Activated T-cell treated with anti-CD3 and anti-CD28 coated beads, Interleukin-2, amount 50 U/mL, for 4 hours (primary cell): ENCODE data around the gene CAMKK2. TPM values are rescaled to one million over a fixed set of nuclear protein-coding genes. Genes with fewer than 3 reads are reported as not detected.
"Not testable (repeated sequence)": the region's sequence is repeated elsewhere in the genome, so short reads cannot be mapped to it uniquely, and the experiment has no call there.

Experiments
- ATAC-seq, 2 donors: fragments of 200-7000 bp; cut with Tn5 transposase; one replicate each; pipeline ENCODE4 v1.10.0; 2021
- DNase-seq: peaks from one replicate; pipeline ENCODE4 v3.0.0-alpha.2; 2020
- H3K27me3 Mint-ChIP-seq: one replicate; pipeline ENCODE4 v1.8.0; 2021; ENCODE audit warnings: low read depth, mixed read lengths
- H3K36me3 Mint-ChIP-seq: one replicate; pipeline ENCODE4 v1.8.0; 2022; ENCODE audit warnings: mixed read lengths; ENCODE audit not compliant: insufficient read depth
- H3K4me1 Mint-ChIP-seq: one replicate; pipeline ENCODE4 v1.8.0; 2021; ENCODE audit warnings: low read depth, mixed read lengths
- H3K4me3 Mint-ChIP-seq: one replicate; pipeline ENCODE4 v1.8.0; 2021; ENCODE audit warnings: mild to moderate bottlenecking, moderate library complexity, mixed read lengths
- H3K9me3 Mint-ChIP-seq: one replicate; pipeline ENCODE4 v1.8.0; 2021; ENCODE audit warnings: mixed read lengths
- total RNA-seq, 3 donors: library from RNA; stranded (reverse); gene quantifications; one replicate each; pipeline ENCODE4 v1.2.1, GENCODE V29; 2021

Gene CAMKK2
- total RNA-seq, 3 donors from 2014 or later: 28.9 to 41.4 (median 39.3) TPM

DNA sequence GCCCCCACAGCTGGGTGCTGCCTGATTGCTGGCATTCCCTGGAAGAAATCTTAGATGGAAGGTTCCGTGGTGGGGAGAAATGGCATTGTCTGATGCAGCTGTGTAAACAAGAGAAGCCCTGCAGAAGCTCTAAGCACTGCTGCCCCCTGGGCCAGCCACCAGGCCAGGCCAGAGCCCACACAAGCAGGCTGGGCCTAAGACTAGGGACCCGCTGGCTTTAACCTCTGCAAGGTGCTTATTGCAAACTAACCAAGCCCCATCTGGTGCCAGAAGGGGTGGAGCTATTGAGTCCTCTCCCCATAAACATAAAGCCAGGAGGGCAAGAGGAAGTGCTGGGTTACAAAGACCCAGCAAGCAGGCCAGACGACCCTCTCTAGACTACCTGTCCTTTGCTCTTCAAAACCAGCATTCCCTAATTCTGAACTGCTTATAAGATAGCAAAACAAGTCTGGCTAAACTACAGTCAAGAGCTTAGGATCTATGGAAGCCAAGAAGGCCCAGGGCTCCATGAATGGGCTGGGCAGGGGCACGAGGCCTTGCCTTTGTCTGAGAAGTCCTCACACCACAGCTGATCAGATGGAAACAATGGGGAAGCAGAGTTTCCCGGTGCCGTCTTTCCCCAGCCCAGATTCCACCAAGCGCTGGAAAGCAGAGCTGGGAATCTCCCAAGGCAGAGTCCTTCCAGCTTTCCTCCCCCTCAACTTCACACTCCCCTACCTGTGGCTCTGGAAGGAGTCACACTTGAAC, 57.7 kb downstream of the CAMKK2 start:
- no peak for DNase-seq
- H3K36me3 Mint-ChIP-seq: peaks cover 14% of the 10 kb centered on the region
- H3K4me3 Mint-ChIP-seq: no peak overlapping the region

GRCh38 chr12:121238086-121238485, 58.4 kb downstream of the CAMKK2 start:
- Mint-ChIP-seq H3K27me3 (no peaks in the 10 kb centered on the region), H3K36me3 (peaks cover 9% of the 10 kb centered on the region), H3K4me1 (peaks cover 36% of the 10 kb centered on the region), H3K4me3 (no peak overlapping the region), H3K9me3 (no peaks in the 10 kb centered on the region)
- no peak for DNase-seq
- no peak for ATAC-seq

More for the DNA sequence above, 57.7 kb downstream of the CAMKK2 start:
- ATAC-seq: no peak
- Mint-ChIP-seq H3K4me1 (peaks cover 36% of the 10 kb centered on the region), H3K9me3 (no peaks in the 10 kb centered on the region), H3K27me3 (no peaks in the 10 kb centered on the region)

DNA sequence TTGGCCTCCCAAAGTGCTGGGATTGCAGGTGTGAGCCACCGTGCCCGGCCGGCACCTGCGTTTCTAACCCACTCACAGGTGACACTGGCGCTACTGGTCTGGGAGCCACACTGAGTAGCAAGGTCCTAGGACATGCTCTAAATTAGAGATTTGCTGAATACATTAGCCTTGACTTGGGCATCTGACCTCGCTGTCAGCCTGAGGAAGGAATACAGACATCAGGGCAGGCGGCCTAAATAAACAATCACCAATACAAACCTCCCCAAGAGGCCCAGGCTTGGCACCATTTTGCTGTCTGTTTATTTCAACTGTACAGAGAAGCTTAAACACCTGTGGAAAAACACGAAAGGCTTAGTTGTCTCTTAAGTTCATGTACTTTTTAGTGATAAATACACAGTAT, 59.1 kb downstream of the CAMKK2 start:
- H3K4me3 Mint-ChIP-seq: no peak overlapping the region
- DNase-seq (no peak), ATAC-seq (no peak)
- H3K4me1 Mint-ChIP-seq: peaks cover 36% of the 10 kb centered on the region
- H3K36me3 Mint-ChIP-seq: peaks cover 15% of the 10 kb centered on the region
- H3K9me3 Mint-ChIP-seq: no peaks in the 10 kb centered on the region
- no peaks in the 10 kb centered on the region for H3K27me3 Mint-ChIP-seq

- DNase-seq (no peak), ATAC-seq (no peak)
- Mint-ChIP-seq H3K36me3 (peaks cover 18% of the 10 kb centered on the region), H3K4me1 (peaks cover 32% of the 10 kb centered on the region), H3K27me3 (no peaks in the 10 kb centered on the region), H3K9me3 (no peaks in the 10 kb centered on the region), H3K4me3 (no peak overlapping the region)
Observed at GRCh38 chr12:121236776-121237175, 59.7 kb downstream of the CAMKK2 start.

- H3K4me3 Mint-ChIP-seq: no peak overlapping the region
- no peak for ATAC-seq
- DNase-seq: no peak
- no peaks in the 10 kb centered on the region for H3K27me3 Mint-ChIP-seq
- H3K36me3 Mint-ChIP-seq: peaks cover 20% of the 10 kb centered on the region
- peaks cover 6% of the 10 kb centered on the region for H3K4me1 Mint-ChIP-seq
- H3K9me3 Mint-ChIP-seq: no peaks in the 10 kb centered on the region
Observed at GRCh38 chr12:121233628-121234020, 62.9 kb downstream of the CAMKK2 start.

GRCh38 chr12:121232977-121233627, 63.4 kb downstream of the CAMKK2 start:
- no peak overlapping the region for H3K4me3 Mint-ChIP-seq

DNA sequence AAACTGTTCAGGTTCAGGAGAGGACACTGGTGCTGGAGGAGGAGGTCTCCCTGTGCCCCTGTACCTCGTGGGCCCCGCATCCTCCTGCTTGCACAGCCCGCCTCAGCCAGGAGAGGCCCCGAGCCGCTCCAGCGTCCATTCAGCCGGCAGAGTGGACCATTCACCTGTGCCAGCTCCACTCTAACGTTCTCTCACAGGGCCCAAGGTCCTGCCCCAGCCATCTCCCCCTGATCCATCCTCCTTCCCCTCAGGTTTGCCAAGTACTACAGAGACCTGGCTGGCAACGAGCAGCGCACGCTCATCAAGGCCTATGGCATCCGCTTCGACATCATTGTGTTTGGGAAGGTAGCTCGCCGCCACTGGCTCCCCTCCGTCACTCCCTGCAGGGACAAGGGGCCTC, 64.3 kb downstream of the CAMKK2 start:
- Mint-ChIP-seq H3K4me1 (peaks cover 4% of the 10 kb centered on the region), H3K9me3 (no peaks in the 10 kb centered on the region), H3K27me3 (no peaks in the 10 kb centered on the region), H3K36me3 (peaks cover 21% of the 10 kb centered on the region), H3K4me3 (no peak overlapping the region)
- no peak for DNase-seq
- ATAC-seq: no peak

More at GRCh38 chr12:121232977-121233627, 63.4 kb downstream of the CAMKK2 start:
- H3K9me3 Mint-ChIP-seq: no peaks in the 10 kb centered on the region
- ATAC-seq: no peak
- H3K4me1 Mint-ChIP-seq: peaks cover 6% of the 10 kb centered on the region
- DNase-seq: no peak
- peaks cover 21% of the 10 kb centered on the region for H3K36me3 Mint-ChIP-seq
- H3K27me3 Mint-ChIP-seq: no peaks in the 10 kb centered on the region

GRCh38 chr12:121230538-121230907, 66.0 kb downstream of the CAMKK2 start:
- H3K4me3 Mint-ChIP-seq: no peak overlapping the region
- H3K36me3 Mint-ChIP-seq: peaks cover 21% of the 10 kb centered on the region
- no peak for ATAC-seq
- H3K9me3 Mint-ChIP-seq: no peaks in the 10 kb centered on the region
- DNase-seq: no peak
- no peaks in the 10 kb centered on the region for H3K27me3 Mint-ChIP-seq
- H3K4me1 Mint-ChIP-seq: peaks cover 18% of the 10 kb centered on the region

DNA sequence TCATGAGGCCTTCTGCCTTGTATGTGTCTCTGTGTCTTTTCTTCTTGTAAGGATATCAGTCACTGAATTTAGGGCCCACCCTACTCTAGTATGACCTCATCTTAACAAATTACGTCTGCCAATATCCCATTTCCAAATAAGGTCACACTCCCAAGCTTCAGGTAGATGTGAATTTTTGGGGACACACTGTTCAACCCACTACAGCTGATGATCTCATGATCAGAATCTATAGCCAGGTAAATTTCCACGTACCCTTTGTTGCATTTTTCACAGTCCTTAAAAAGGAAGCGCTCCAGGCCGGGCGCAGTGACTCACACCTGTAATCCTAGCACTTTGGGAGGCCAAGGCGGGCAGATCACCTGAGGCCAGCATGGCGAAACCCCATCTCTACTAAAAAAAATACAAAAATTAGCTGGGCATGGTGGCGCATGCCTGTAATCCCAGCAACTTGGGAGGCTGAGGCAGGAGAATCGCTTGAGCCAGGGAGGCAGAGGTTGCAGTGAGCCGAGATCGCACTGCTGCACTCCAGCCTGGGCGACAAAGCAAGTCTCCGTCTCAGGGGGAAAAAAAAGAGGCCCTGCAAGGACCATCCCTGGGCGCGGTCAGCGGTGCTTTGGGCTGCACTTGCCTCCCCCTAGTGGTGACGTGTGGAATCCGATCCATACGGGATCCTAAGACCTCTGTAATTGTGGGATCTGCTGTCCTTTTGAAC, 66.5 kb downstream of the CAMKK2 start:
- H3K4me1 Mint-ChIP-seq: peaks cover 18% of the 10 kb centered on the region
- H3K9me3 Mint-ChIP-seq, H3K4me3 Mint-ChIP-seq, H3K27me3 Mint-ChIP-seq: not testable (repeated sequence)
- DNase-seq (peak; percentile 55), ATAC-seq (peak; percentile 71 to 81)
- peaks cover 21% of the 10 kb centered on the region for H3K36me3 Mint-ChIP-seq

DNA sequence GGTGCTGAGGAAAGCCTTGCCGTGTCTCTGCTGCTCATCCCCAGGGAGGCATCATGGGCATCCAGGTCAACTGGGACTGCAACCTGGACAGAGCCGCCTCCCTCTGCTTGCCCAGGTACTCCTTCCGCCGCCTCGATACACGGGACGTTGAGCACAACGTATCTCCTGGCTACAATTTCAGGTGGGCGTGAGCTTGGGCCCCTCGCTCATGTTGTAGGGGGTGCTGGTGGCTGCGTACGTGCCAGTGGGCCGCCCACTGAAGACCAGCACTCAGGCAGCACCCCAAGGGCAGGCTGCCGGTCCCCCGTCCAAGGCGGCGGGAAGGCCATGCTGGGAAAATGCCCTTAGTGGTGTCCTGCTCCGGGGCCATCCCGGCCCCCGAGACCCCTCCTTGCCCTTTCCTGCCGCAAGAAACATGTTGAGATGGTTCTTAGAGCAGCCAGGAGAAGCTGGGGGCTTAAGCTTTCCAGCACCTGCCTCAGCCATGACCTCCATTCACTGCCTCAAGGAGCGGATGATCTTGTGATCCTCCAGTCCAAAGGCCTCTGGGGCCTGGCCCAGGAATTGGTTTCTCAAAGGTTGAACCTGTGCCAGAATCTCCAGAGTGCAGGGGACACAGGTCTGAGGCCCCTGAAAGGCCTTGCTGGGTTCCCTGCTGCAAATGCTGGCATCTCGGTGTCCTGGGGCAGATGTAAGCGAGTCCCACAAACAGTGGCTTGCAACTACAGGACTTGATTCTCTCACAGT, 67.4 kb downstream of the CAMKK2 start:
- Mint-ChIP-seq H3K27me3 (no peaks in the 10 kb centered on the region), H3K9me3 (no peaks in the 10 kb centered on the region), H3K4me1 (peaks cover 25% of the 10 kb centered on the region), H3K4me3 (no peak overlapping the region), H3K36me3 (peaks cover 16% of the 10 kb centered on the region)
- DNase-seq (no peak), ATAC-seq (no peak)

DNA sequence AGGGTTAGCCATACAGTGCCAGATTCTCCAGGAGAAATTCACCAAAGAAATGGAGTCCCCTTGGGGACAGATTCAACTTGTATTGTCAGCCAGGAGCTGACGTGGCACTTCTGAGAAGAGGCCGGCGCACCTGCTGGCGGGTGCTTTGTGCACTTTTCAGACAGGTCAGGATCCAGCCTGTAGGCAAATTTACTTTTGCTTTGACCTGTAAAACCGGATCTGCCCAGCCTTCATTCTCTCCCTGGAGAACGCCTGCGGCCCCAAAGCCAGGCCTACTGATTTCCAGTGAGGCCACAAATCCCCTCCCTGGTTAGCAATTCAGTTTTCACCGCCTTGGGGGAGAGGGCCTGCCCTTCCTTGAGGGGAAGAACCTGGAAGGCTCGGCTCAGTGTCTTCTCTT, 69.2 kb downstream of the CAMKK2 start:
- DNase-seq: no peak
- Mint-ChIP-seq H3K4me3 (no peak overlapping the region), H3K27me3 (no peaks in the 10 kb centered on the region), H3K9me3 (no peaks in the 10 kb centered on the region), H3K36me3 (peaks cover 8% of the 10 kb centered on the region), H3K4me1 (peaks cover 40% of the 10 kb centered on the region)
- ATAC-seq: no peak

DNA sequence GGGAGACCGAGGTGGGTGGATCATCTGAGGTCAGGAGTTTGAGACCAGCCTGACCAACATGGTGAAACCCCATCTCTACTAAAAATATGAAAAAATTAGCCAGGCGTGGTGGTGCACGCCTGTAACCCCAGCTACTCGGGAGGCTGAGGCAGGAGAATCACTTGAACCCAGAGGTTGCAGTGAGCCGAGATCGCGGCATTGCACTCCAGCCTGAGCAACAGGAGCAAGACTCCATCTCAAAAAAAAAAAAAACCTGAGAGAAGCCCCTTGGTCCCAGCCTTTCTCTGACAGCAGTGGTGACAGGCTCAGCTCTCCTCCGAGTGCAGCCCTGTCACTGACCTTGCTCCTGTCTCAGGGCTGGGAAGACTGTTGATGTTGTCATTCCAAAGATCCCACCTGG, 69.6 kb downstream of the CAMKK2 start:
- peaks cover 40% of the 10 kb centered on the region for H3K4me1 Mint-ChIP-seq
- DNase-seq, H3K27me3 Mint-ChIP-seq, ATAC-seq, H3K4me3 Mint-ChIP-seq, H3K36me3 Mint-ChIP-seq, H3K9me3 Mint-ChIP-seq: not testable (repeated sequence)

GRCh38 chr12:121226399-121226798, 70.1 kb downstream of the CAMKK2 start:
- Mint-ChIP-seq H3K36me3 (peaks cover 9% of the 10 kb centered on the region), H3K27me3 (no peaks in the 10 kb centered on the region), H3K4me3 (no peak overlapping the region), H3K9me3 (no peaks in the 10 kb centered on the region), H3K4me1 (peaks cover 40% of the 10 kb centered on the region)
- DNase-seq (no peak), ATAC-seq (no peak)

GRCh38 chr12:121224591-121224990, 71.9 kb downstream of the CAMKK2 start:
- no peaks in the 10 kb centered on the region for H3K27me3 Mint-ChIP-seq
- H3K36me3 Mint-ChIP-seq: peaks cover 9% of the 10 kb centered on the region
- peak overlapping the region; percentile 11 for H3K4me3 Mint-ChIP-seq

More at GRCh38 chr12:121224591-121224990, 71.9 kb downstream of the CAMKK2 start:
- DNase-seq (peak; percentile 21), ATAC-seq (peak; percentile 32 to 51)
- no peaks in the 10 kb centered on the region for H3K9me3 Mint-ChIP-seq
- H3K4me1 Mint-ChIP-seq: peaks cover 36% of the 10 kb centered on the region
